Measurements from ENCODE around the gene TBC1D22A.

Gene TBC1D22A

DNA sequence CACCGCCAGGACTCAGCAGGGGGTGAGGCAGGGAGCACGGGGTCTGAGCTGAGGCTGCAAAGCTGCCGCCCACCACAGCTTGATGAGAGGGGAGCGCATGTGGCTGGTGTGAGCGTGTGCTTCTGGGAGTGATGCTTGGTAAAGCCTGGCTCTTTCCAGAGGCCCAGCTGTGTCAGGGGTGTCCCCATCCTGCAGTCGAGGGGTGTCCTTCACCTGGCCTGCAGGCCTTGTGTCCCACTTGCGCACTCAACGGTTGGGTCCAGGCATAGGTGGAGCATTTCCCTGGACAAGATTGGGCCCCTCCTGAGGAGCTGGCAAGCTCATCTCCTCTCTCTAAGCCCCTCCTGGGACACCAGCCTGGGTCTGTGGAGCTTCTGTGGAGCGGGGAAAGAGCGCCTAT lies 273.9 kb downstream of the TBC1D22A start:
- Histone ChIP-seq H3K36me3 (ENCODE audit: control insufficient read depth, insufficient read depth, low read length, severe bottlenecking) (no peaks in the 10 kb centered on the region), H3K4me1 (ENCODE audit: control insufficient read depth, insufficient read depth, low read length) (peaks cover 12% of the 10 kb centered on the region), H3K4me3 (ENCODE audit: low read length) (no peak overlapping the region), H3K9me3 (ENCODE audit: control insufficient read depth, low read length) (no peaks in the 10 kb centered on the region), H3K27me3 (replicated peaks; ENCODE audit: control insufficient read depth, insufficient read depth, low read length) (no peaks in the 10 kb centered on the region), H3K9ac (ENCODE audit: low read length) (no peak overlapping the region)
- no peak for DNase-seq (ENCODE audit: low read depth)

DNA sequence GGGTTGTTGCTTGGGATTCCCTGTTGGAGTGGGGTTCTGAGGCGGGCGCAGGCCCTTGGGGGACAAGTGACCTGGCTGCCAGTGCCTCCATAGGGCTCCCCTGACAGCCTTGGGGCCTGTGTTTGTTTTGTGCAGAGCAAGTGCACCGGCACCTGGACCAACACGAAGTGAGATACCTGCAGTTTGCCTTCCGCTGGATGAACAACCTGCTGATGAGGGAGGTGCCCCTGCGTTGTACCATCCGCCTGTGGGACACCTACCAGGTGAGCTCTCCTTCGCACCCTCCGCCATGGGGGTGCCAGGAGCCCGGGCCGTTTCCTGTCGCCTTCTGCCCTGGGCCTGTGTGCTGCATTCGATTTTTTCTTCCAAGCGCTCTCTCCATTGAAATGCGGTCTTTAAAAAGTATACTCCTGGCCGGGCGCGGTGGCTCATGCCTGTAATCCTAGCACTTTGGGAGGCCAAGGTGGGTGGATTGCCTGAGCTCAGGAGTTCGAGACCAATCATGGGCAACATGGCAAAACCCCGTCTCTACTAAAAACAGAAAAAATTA lies 274.6 kb downstream of the TBC1D22A start:
- peaks cover 12% of the 10 kb centered on the region for H3K4me1 ChIP-seq (ENCODE audit: control insufficient read depth, insufficient read depth, low read length)
- no peak for DNase-seq (ENCODE audit: low read depth)

GRCh38 chr22:47038206-47038835 lies 275.9 kb downstream of the TBC1D22A start:
- peaks cover 3% of the 10 kb centered on the region for H3K4me1 ChIP-seq (ENCODE audit: control insufficient read depth, insufficient read depth, low read length)
- H3K9ac ChIP-seq (ENCODE audit: low read length), result no peak overlapping the region
- H3K9me3 ChIP-seq (ENCODE audit: control insufficient read depth, low read length), result no peaks in the 10 kb centered on the region
- no peak for DNase-seq (ENCODE audit: low read depth)
- H3K36me3 ChIP-seq (ENCODE audit: control insufficient read depth, insufficient read depth, low read length, severe bottlenecking), result no peaks in the 10 kb centered on the region
- H3K4me3 ChIP-seq (ENCODE audit: low read length), result no peak overlapping the region
- H3K27me3 ChIP-seq (replicated peaks; ENCODE audit: control insufficient read depth, insufficient read depth, low read length), result no peaks in the 10 kb centered on the region

More for the DNA sequence above, 274.6 kb downstream of the TBC1D22A start:
- Histone ChIP-seq H3K9ac (ENCODE audit: low read length) (no peak overlapping the region), H3K9me3 (ENCODE audit: control insufficient read depth, low read length) (no peaks in the 10 kb centered on the region), H3K36me3 (ENCODE audit: control insufficient read depth, insufficient read depth, low read length, severe bottlenecking) (no peaks in the 10 kb centered on the region), H3K4me3 (ENCODE audit: low read length) (no peak overlapping the region), H3K27me3 (replicated peaks; ENCODE audit: control insufficient read depth, insufficient read depth, low read length) (no peaks in the 10 kb centered on the region)

DNA sequence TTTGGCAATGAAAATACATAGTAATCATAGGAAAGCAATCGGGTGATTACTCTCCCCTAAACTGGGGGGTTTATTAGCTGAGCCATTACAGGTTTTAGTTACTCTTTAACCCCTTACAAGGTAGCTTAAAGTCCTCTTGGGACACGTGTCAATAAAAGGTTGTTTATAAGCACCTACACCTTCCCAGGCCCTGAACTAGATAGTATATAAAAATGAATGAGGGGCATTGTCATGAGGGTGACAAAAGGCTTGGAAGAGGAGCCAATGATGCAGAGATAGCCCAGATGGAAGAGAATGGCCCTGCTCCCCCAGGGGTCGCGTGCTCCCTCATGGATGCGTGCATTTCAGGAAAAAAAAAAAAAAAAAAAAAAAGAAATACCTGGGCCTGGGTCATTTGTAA lies 276.9 kb downstream of the TBC1D22A start:
- Histone ChIP-seq H3K36me3 (ENCODE audit: control insufficient read depth, insufficient read depth, low read length, severe bottlenecking) (no peaks in the 10 kb centered on the region), H3K9ac (ENCODE audit: low read length) (no peak overlapping the region), H3K4me1 (ENCODE audit: control insufficient read depth, insufficient read depth, low read length) (peaks cover 3% of the 10 kb centered on the region), H3K27me3 (replicated peaks; ENCODE audit: control insufficient read depth, insufficient read depth, low read length) (no peaks in the 10 kb centered on the region), H3K4me3 (ENCODE audit: low read length) (no peak overlapping the region), H3K9me3 (ENCODE audit: control insufficient read depth, low read length) (no peaks in the 10 kb centered on the region)
- DNase-seq (ENCODE audit: low read depth), result no peak

- no peak for DNase-seq (ENCODE audit: low read depth)
- no peaks in the 10 kb centered on the region for H3K9me3 ChIP-seq (ENCODE audit: control insufficient read depth, low read length)
- H3K9ac ChIP-seq (ENCODE audit: low read length), result no peak overlapping the region
- H3K4me1 ChIP-seq (ENCODE audit: control insufficient read depth, insufficient read depth, low read length), result no peaks in the 10 kb centered on the region
- H3K36me3 ChIP-seq (ENCODE audit: control insufficient read depth, insufficient read depth, low read length, severe bottlenecking), result no peaks in the 10 kb centered on the region
- H3K4me3 ChIP-seq (ENCODE audit: low read length), result no peak overlapping the region
- H3K27me3 ChIP-seq (replicated peaks; ENCODE audit: control insufficient read depth, insufficient read depth, low read length), result no peaks in the 10 kb centered on the region
Measured at GRCh38 chr22:47040486-47041270, 278.2 kb downstream of the TBC1D22A start.

DNA sequence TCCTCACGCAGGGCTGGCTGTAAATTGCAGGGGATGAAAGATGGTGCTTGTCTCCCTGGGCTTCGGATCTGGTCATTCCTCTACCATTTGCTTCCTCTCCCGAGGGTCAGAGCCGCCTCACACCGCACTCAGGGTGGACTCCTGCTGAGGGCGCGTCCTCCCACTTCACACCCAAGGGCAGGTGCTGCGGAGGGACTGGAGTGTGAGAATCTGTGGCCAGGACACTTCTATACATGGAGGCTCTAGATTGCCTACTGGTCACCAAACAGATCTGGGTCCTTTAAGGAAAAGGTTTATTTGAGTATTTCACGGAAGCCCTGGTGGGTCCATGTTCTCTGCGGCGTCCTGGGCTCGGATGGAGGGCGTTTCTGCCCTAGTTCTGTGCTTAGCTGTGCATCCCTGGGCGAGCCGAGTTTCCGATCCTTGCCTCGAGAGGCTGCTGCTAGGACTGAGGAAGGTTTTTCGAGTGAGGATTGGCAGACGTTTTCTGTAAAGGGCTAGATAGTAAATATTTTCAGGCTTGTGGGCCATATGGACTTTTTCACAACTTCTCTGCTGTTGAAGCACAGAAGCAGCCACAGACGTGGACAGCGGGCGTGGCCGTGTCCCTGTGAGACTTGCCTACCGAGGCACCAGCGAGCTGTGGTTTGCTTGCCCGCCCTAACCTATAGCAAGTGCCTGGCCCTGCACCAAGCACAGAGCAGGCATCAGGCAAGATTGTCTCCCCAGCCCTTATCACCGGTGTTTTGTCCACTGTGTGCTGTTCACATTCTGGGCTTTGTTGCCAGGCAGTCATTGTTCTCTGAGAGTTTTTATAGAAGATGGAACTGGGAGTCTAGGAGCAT lies 279.0 kb downstream of the TBC1D22A start:
- Histone ChIP-seq H3K27me3 (replicated peaks; ENCODE audit: control insufficient read depth, insufficient read depth, low read length) (no peaks in the 10 kb centered on the region), H3K36me3 (ENCODE audit: control insufficient read depth, insufficient read depth, low read length, severe bottlenecking) (no peaks in the 10 kb centered on the region), H3K9ac (ENCODE audit: low read length) (no peak overlapping the region), H3K4me1 (ENCODE audit: control insufficient read depth, insufficient read depth, low read length) (no peaks in the 10 kb centered on the region), H3K9me3 (ENCODE audit: control insufficient read depth, low read length) (no peaks in the 10 kb centered on the region), H3K4me3 (ENCODE audit: low read length) (no peak overlapping the region)
- no peak for DNase-seq (ENCODE audit: low read depth)

DNA sequence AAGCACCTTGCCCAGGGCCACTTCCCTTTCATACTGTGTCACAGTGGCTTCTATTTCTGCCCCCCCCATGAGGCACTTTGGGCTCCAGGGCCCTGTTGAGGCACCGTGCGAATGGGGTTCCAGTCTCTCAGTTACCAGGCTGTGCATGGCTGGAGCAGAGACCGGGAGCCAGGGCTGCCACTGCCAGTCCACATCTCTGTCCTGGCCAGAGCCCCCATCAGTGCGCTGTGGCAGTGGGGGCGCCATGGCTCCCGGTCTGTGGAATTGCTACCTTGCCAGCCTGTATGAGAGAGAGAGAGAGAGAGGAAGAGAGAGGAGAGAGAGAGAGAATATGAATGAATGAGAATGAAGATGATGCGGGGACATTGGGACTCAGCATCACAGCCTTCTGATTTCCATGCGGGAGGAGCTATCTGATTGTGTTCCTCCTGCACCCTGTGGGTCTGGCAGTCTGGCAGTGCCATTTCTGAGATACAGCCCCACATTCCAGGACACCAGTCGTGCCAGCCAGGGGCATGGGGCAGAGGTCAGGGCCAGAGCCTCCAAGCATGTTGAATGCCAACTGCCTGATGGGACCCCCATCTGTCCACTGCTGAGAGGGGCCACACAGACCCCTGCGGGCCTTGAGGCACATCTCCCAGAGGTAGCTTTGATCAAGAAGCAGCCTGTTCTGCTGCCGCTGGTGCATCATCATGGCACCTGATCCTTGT lies 279.8 kb downstream of the TBC1D22A start:
- Histone ChIP-seq H3K27me3 (replicated peaks; ENCODE audit: control insufficient read depth, insufficient read depth, low read length) (no peaks in the 10 kb centered on the region), H3K9ac (ENCODE audit: low read length) (no peak overlapping the region), H3K4me3 (ENCODE audit: low read length) (no peak overlapping the region), H3K9me3 (ENCODE audit: control insufficient read depth, low read length) (no peaks in the 10 kb centered on the region), H3K4me1 (ENCODE audit: control insufficient read depth, insufficient read depth, low read length) (no peaks in the 10 kb centered on the region), H3K36me3 (ENCODE audit: control insufficient read depth, insufficient read depth, low read length, severe bottlenecking) (no peaks in the 10 kb centered on the region)
- DNase-seq (ENCODE audit: low read depth), result no peak

GRCh38 chr22:47042861-47043496 lies 280.5 kb downstream of the TBC1D22A start:
- Histone ChIP-seq H3K27me3 (replicated peaks; ENCODE audit: control insufficient read depth, insufficient read depth, low read length) (no peaks in the 10 kb centered on the region), H3K4me3 (ENCODE audit: low read length) (no peak overlapping the region), H3K36me3 (ENCODE audit: control insufficient read depth, insufficient read depth, low read length, severe bottlenecking) (no peaks in the 10 kb centered on the region), H3K4me1 (ENCODE audit: control insufficient read depth, insufficient read depth, low read length) (no peaks in the 10 kb centered on the region), H3K9me3 (ENCODE audit: control insufficient read depth, low read length) (no peaks in the 10 kb centered on the region), H3K9ac (ENCODE audit: low read length) (no peak overlapping the region)
- DNase-seq (ENCODE audit: low read depth), result no peak

- Histone ChIP-seq H3K27me3 (replicated peaks; ENCODE audit: control insufficient read depth, insufficient read depth, low read length) (no peaks in the 10 kb centered on the region), H3K4me3 (ENCODE audit: low read length) (no peak overlapping the region), H3K9me3 (ENCODE audit: control insufficient read depth, low read length) (no peaks in the 10 kb centered on the region), H3K4me1 (ENCODE audit: control insufficient read depth, insufficient read depth, low read length) (no peaks in the 10 kb centered on the region), H3K36me3 (ENCODE audit: control insufficient read depth, insufficient read depth, low read length, severe bottlenecking) (no peaks in the 10 kb centered on the region), H3K9ac (ENCODE audit: low read length) (no peak overlapping the region)
- DNase-seq (ENCODE audit: low read depth), result no peak
Measured at GRCh38 chr22:47043835-47044721, 281.6 kb downstream of the TBC1D22A start.

Data from adipocyte (in vitro differentiated cells).